HEK293 (cell line): ENCODE measurements around the gene ITGA7.
A peak's percentile ranks its signal among the peaks of the same experiment; 100 is the strongest.

Experiments
- GLI2 ChIP-seq: fragments of 450-650 bp; formaldehyde crosslinking; IDR thresholded peaks from 2 replicates; pipeline ENCODE4; 2017; ENCODE audit warnings: missing biosample characterization, missing genetic modification characterization, low read depth, borderline replicate concordance
- GLIS1 ChIP-seq: fragments of 450-650 bp; formaldehyde crosslinking; IDR thresholded peaks from 2 replicates; pipeline ENCODE4 v1.5.1; 2016; ENCODE audit warnings: missing biosample characterization, missing genetic modification characterization
- KLF1 ChIP-seq: fragments of 450-650 bp; formaldehyde crosslinking; IDR thresholded peaks from 2 replicates; pipeline ENCODE4 v1.5.1; 2016; ENCODE audit warnings: missing biosample characterization, missing genetic modification characterization
- KLF16 ChIP-seq: fragments of 450-650 bp; formaldehyde crosslinking; IDR thresholded peaks from 2 replicates; pipeline ENCODE4 v1.5.1; 2017; ENCODE audit warnings: missing biosample characterization, missing genetic modification characterization
- ZNF132 ChIP-seq: fragments of 450-650 bp; formaldehyde crosslinking; IDR thresholded peaks from 2 replicates; pipeline ENCODE4 v1.5.1; 2017; ENCODE audit warnings: missing biosample characterization, missing genetic modification characterization, borderline replicate concordance
- ZNF133 ChIP-seq: fragments of 450-650 bp; formaldehyde crosslinking; IDR thresholded peaks from 2 replicates; pipeline ENCODE4 v1.5.1; 2016; ENCODE audit warnings: missing biosample characterization, missing genetic modification characterization
- ZNF366 ChIP-seq: fragments of 450-650 bp; formaldehyde crosslinking; conservative IDR thresholded peaks from 2 replicates; pipeline ENCODE4 v1.5.1; 2016; ENCODE audit warnings: missing biosample characterization, missing genetic modification characterization
- ZNF514 ChIP-seq: fragments of 450-650 bp; formaldehyde crosslinking; IDR thresholded peaks from 2 replicates; pipeline ENCODE4 v1.5.1; 2016; ENCODE audit warnings: missing biosample characterization, missing genetic modification characterization
- ZNF664 ChIP-seq: fragments of 450-650 bp; formaldehyde crosslinking; IDR thresholded peaks from 2 replicates; pipeline ENCODE4 v1.5.1; 2016; ENCODE audit warnings: missing biosample characterization, missing genetic modification characterization
- ZNF677 ChIP-seq: fragments of 450-650 bp; IDR thresholded peaks from 2 replicates; pipeline ENCODE4 v1.5.0; 2018; ENCODE audit warnings: missing biosample characterization, mild to moderate bottlenecking, missing genetic modification characterization, moderate library complexity
- ZNF707 ChIP-seq: fragments of 450-650 bp; formaldehyde crosslinking; IDR thresholded peaks from 2 replicates; pipeline ENCODE4 v1.5.1; 2016; ENCODE audit warnings: missing biosample characterization, missing genetic modification characterization
- ZNF747 ChIP-seq: fragments of 450-650 bp; formaldehyde crosslinking; IDR thresholded peaks from 2 replicates; pipeline ENCODE4 v1.5.1; 2016; ENCODE audit warnings: missing biosample characterization, missing genetic modification characterization
- TF ChIP-seq, protein P1 (sequence below): fragments of 450-650 bp; formaldehyde crosslinking; IDR thresholded peaks from 2 replicates; pipeline ENCODE4 v1.5.1; 2016; ENCODE audit warnings: missing biosample characterization, missing genetic modification characterization
- TF ChIP-seq, protein P2 (sequence below): fragments of 450-650 bp; formaldehyde crosslinking; IDR thresholded peaks from 2 replicates; pipeline ENCODE4 v1.5.1; 2016; ENCODE audit warnings: missing biosample characterization, missing genetic modification characterization, borderline replicate concordance
- TF ChIP-seq, protein P3 (sequence below): fragments of 450-650 bp; formaldehyde crosslinking; IDR thresholded peaks from 2 replicates; pipeline ENCODE4 v1.5.1; 2016; ENCODE audit warnings: missing biosample characterization, missing genetic modification characterization
- TF ChIP-seq, protein P4 (sequence below): fragments of 450-650 bp; formaldehyde crosslinking; IDR thresholded peaks from 2 replicates; pipeline ENCODE4 v1.5.1; 2016; ENCODE audit warnings: missing biosample characterization, missing genetic modification characterization
- TF ChIP-seq, protein P5 (sequence below): fragments of 450-650 bp; formaldehyde crosslinking; IDR thresholded peaks from 2 replicates; pipeline ENCODE4 v1.5.0; 2017; ENCODE audit warnings: missing biosample characterization, missing genetic modification characterization, borderline replicate concordance
- TF ChIP-seq, protein P6 (sequence below): fragments of 450-650 bp; formaldehyde crosslinking; IDR thresholded peaks from 2 replicates; pipeline ENCODE4 v1.5.1; 2016; ENCODE audit warnings: missing biosample characterization, missing genetic modification characterization

ITGA7 gene

DNA sequence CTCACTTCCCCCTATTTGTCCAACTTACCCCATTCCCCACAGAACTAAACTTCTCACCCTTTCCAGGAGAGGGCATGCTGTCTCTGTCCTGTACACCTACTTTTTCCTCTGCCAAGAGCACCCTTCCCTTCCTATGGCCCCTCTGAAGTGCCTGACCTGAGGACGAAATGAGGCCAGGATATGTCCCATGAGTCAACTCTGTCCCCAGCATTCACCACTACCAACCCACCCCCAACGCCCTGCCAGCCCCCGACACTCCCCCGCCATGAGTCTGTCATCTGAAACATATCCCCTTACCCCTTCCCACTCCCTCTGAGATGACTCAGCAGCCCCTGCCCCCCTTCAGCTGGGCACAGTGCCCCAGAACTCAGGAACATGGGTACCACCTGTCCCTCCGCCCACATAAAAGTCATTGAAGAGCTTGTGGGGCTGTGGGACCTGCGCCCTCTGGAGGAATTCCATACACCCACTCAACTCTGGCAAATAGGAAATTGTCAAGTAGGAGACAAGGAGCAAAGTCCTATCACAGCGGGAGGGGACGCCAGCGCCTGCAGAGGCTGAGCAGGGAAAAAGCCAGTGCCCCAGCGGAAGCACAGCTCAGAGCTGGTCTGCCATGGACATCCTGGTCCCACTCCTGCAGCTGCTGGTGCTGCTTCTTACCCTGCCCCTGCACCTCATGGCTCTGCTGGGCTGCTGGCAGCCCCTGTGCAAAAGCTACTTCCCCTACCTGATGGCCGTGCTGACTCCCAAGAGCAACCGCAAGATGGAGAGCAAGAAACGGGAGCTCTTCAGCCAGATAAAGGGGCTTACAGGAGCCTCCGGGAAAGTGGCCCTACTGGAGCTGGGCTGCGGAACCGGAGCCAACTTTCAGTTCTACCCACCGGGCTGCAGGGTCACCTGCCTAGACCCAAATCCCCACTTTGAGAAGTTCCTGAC is 26.3 kb downstream of the ITGA7 start (continued):
- TF ChIP-seq, protein P1, sequence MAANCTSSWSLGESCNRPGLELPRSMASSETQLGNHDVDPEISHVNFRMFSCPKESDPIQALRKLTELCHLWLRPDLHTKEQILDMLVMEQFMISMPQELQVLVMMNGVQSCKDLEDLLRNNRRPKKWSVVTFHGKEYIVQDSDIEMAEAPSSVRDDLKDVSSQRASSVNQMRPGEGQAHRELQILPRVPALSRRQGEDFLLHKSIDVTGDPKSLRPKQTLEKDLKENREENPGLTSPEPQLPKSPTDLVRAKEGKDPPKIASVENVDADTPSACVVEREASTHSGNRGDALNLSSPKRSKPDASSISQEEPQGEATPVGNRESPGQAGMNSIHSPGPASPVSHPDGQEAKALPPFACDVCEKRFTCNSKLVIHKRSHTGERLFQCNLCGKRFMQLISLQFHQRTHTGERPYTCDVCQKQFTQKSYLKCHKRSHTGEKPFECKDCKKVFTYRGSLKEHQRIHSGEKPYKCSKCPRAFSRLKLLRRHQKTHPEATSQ, result no peak
- TF ChIP-seq ZNF133 (tag by site-specific recombination) (no peak), ZNF664 (tag by site-specific recombination) (no peak), GLIS1 (peak; percentile 67), ZNF132 (tag by site-specific recombination) (no peak), ZNF677 (tag by site-specific recombination) (no peak), ZNF514 (tag by site-specific recombination) (no peak), KLF1 (tag by site-specific recombination) (peak; percentile 96), ZNF747 (tag by site-specific recombination) (no peak), ZNF707 (tag by site-specific recombination) (no peak), ZNF366 (tag by site-specific recombination) (no peak), KLF16 (peak; percentile 45; the same call in 1 of the 2 replicates), GLI2 (tag by site-specific recombination) (no peak)
- TF ChIP-seq, protein P2, sequence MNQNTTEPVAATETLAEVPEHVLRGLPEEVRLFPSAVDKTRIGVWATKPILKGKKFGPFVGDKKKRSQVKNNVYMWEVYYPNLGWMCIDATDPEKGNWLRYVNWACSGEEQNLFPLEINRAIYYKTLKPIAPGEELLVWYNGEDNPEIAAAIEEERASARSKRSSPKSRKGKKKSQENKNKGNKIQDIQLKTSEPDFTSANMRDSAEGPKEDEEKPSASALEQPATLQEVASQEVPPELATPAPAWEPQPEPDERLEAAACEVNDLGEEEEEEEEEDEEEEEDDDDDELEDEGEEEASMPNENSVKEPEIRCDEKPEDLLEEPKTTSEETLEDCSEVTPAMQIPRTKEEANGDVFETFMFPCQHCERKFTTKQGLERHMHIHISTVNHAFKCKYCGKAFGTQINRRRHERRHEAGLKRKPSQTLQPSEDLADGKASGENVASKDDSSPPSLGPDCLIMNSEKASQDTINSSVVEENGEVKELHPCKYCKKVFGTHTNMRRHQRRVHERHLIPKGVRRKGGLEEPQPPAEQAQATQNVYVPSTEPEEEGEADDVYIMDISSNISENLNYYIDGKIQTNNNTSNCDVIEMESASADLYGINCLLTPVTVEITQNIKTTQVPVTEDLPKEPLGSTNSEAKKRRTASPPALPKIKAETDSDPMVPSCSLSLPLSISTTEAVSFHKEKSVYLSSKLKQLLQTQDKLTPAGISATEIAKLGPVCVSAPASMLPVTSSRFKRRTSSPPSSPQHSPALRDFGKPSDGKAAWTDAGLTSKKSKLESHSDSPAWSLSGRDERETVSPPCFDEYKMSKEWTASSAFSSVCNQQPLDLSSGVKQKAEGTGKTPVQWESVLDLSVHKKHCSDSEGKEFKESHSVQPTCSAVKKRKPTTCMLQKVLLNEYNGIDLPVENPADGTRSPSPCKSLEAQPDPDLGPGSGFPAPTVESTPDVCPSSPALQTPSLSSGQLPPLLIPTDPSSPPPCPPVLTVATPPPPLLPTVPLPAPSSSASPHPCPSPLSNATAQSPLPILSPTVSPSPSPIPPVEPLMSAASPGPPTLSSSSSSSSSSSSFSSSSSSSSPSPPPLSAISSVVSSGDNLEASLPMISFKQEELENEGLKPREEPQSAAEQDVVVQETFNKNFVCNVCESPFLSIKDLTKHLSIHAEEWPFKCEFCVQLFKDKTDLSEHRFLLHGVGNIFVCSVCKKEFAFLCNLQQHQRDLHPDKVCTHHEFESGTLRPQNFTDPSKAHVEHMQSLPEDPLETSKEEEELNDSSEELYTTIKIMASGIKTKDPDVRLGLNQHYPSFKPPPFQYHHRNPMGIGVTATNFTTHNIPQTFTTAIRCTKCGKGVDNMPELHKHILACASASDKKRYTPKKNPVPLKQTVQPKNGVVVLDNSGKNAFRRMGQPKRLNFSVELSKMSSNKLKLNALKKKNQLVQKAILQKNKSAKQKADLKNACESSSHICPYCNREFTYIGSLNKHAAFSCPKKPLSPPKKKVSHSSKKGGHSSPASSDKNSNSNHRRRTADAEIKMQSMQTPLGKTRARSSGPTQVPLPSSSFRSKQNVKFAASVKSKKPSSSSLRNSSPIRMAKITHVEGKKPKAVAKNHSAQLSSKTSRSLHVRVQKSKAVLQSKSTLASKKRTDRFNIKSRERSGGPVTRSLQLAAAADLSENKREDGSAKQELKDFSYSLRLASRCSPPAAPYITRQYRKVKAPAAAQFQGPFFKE (tag by site-specific recombination), result no peak
- TF ChIP-seq, protein P3, sequence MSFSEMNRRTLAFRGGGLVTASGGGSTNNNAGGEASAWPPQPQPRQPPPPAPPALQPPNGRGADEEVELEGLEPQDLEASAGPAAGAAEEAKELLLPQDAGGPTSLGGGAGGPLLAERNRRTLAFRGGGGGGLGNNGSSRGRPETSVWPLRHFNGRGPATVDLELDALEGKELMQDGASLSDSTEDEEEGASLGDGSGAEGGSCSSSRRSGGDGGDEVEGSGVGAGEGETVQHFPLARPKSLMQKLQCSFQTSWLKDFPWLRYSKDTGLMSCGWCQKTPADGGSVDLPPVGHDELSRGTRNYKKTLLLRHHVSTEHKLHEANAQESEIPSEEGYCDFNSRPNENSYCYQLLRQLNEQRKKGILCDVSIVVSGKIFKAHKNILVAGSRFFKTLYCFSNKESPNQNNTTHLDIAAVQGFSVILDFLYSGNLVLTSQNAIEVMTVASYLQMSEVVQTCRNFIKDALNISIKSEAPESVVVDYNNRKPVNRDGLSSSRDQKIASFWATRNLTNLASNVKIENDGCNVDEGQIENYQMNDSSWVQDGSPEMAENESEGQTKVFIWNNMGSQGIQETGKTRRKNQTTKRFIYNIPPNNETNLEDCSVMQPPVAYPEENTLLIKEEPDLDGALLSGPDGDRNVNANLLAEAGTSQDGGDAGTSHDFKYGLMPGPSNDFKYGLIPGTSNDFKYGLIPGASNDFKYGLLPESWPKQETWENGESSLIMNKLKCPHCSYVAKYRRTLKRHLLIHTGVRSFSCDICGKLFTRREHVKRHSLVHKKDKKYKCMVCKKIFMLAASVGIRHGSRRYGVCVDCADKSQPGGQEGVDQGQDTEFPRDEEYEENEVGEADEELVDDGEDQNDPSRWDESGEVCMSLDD (tag by site-specific recombination), result peak; percentile 59; the same call in 1 of the 2 replicates
- TF ChIP-seq, protein P4, sequence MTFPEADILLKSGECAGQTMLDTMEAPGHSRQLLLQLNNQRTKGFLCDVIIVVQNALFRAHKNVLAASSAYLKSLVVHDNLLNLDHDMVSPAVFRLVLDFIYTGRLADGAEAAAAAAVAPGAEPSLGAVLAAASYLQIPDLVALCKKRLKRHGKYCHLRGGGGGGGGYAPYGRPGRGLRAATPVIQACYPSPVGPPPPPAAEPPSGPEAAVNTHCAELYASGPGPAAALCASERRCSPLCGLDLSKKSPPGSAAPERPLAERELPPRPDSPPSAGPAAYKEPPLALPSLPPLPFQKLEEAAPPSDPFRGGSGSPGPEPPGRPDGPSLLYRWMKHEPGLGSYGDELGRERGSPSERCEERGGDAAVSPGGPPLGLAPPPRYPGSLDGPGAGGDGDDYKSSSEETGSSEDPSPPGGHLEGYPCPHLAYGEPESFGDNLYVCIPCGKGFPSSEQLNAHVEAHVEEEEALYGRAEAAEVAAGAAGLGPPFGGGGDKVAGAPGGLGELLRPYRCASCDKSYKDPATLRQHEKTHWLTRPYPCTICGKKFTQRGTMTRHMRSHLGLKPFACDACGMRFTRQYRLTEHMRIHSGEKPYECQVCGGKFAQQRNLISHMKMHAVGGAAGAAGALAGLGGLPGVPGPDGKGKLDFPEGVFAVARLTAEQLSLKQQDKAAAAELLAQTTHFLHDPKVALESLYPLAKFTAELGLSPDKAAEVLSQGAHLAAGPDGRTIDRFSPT, result peak; percentile 92
- TF ChIP-seq, protein P5, sequence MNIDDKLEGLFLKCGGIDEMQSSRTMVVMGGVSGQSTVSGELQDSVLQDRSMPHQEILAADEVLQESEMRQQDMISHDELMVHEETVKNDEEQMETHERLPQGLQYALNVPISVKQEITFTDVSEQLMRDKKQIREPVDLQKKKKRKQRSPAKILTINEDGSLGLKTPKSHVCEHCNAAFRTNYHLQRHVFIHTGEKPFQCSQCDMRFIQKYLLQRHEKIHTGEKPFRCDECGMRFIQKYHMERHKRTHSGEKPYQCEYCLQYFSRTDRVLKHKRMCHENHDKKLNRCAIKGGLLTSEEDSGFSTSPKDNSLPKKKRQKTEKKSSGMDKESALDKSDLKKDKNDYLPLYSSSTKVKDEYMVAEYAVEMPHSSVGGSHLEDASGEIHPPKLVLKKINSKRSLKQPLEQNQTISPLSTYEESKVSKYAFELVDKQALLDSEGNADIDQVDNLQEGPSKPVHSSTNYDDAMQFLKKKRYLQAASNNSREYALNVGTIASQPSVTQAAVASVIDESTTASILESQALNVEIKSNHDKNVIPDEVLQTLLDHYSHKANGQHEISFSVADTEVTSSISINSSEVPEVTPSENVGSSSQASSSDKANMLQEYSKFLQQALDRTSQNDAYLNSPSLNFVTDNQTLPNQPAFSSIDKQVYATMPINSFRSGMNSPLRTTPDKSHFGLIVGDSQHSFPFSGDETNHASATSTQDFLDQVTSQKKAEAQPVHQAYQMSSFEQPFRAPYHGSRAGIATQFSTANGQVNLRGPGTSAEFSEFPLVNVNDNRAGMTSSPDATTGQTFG (tag by site-specific recombination), result no peak
- TF ChIP-seq, protein P6, sequence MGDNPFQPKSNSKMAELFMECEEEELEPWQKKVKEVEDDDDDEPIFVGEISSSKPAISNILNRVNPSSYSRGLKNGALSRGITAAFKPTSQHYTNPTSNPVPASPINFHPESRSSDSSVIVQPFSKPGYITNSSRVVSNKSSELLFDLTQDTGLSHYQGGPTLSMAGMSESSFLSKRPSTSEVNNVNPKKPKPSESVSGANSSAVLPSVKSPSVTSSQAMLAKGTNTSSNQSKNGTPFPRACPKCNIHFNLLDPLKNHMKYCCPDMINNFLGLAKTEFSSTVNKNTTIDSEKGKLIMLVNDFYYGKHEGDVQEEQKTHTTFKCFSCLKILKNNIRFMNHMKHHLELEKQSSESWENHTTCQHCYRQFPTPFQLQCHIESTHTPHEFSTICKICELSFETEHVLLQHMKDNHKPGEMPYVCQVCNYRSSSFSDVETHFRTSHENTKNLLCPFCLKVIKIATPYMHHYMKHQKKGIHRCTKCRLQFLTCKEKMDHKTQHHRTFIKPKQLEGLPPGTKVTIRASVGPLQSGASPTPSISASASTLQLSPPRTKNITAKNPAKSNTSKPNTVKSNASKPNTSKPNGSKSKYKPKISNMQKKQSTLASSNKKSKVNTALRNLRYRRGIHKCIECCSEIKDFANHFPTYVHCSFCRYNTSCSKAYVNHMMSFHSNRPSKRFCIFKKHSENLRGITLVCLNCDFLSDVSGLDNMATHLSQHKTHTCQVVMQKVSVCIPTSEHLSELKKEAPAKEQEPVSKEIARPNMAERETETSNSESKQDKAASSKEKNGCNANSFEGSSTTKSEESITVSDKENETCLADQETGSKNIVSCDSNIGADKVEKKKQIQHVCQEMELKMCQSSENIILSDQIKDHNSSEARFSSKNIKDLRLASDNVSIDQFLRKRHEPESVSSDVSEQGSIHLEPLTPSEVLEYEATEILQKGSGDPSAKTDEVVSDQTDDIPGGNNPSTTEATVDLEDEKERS (tag by site-specific recombination), result no peak
